GM03348 (cell line): ENCODE results near the gene TC2N.
"Not testable (repeated sequence)": the region's sequence is repeated elsewhere in the genome, so short reads cannot be mapped to it uniquely, and the experiment has no call there.

Experiments used
- DNase-seq: peaks from one replicate; pipeline ENCODE4 v3.0.0; 2012; ENCODE audit warnings: low spot score

TC2N gene

DNA sequence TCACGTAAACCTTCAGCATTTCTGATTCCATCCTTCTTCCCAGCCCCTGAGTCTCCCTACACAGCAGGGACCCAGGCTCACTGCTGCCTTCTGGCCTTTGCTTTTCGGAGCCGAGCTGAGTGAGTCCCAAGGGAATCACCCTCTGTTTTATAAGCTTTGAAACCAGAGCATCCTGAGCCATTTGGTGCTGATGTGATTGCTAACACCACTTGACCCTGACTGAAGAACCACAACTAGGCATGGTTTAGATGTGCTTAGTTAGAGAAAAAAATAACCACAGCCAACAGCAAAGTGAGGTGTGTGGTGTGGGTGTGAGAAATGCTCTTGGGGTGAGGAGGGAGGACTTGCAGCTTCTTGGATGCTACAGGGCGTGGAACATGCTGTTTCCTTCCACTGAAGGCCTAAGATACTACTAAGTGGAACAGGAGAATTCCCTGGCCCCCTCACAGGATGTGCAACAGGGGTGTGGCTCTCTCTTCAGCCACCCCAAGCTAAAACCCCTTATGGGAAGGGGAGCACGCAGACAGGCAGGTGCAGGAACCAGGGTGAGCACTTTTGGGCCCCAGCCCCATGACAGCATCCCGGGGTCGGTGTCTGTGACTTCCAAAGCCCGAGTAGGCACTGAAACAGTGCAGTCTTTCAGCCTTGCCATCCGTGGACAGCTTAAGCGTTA lies at the start of gene TC2N:
TSS of gene TC2N (minus strand) at position 221 of the 673 bp plus-strand sequence. CDS start 53,767 bp downstream, outside the sequence.
- DNase-seq: no peak

DNA sequence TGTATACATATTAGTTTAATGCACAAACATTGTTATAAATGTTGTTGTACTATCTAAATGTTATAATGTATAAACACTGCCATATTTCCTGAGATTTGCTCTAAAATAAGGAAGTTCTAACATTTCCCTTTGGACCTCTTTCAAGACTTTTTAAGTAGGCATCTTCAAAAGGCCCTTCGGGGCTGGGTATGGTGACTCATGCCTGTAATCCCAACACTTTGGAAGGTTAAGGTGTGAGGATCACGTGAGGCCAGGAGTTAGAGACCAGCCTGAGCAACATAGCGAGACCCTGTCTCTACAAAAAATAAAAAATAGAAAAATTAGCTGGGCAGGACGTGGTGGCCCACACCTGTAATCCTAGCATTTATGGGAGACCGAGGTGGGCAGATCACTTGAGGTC lies 44.7 kb upstream of the TC2N start:
- no peak for DNase-seq

DNA sequence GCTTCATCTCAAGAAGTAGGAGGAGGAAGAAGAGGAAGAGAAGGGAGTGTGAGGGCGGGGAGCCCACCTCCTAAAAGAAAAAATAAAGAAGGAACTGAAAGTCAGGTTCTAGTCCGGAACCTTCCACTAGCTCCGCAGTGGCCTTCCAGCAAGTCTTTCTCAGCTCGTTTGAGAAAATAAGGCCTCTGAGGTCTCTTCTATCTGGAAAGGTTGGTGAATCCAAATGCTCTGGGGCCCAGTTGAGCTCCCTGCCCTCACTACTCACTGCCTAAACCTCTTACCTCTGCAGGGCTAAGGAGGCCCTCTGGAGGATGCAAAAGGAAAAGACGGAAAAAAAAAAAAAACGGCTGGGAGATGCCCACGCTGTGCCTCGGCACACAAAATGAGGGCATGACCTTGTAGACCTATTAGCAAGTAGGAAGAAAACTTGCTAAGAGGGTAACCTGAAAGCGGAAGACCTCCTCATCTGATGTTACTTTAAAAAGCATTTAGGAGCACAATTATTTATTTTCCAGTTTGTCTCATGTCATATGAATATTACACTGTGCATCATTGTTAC lies 44.2 kb upstream of the TC2N start:
- peak; percentile 26 for DNase-seq

DNA sequence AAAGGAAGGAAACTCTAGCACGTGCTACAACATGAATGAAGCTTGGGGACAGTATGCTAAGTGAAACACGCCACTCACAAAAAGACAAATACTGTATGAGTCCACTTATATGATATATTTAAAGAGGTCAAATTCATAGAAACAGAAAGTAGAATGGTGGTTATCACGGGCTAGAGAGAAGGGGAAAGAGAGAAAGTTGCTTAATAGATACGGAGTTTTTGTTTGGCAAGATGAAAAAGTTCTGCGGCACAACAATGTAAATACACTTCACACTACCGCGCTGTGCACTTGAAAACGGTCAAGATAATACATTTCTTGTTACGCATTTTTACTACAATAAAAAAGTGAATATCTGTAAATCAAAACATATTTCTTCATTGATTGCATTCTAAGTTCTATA lies 42.9 kb upstream of the TC2N start:
- DNase-seq: no peak

DNA sequence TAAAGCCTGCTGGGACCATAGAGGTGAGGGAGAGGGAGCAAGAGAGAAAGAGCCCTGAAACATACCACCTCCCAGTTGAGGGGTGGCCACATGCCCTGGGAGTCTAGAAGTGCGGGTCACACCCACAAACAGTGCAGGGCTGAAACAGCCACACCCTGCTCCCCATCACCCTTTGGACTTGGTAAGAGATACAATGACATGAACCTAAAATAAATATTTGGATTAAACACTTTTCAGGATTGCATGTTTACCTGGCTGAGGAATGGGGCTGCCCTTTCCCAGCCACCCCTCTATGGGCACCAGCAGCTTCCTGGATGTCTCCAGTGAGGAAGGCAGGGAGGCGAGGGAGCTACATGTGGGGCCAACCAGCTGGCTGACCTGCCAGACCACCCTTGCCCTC lies 39.0 kb upstream of the TC2N start:
- no peak for DNase-seq

DNA sequence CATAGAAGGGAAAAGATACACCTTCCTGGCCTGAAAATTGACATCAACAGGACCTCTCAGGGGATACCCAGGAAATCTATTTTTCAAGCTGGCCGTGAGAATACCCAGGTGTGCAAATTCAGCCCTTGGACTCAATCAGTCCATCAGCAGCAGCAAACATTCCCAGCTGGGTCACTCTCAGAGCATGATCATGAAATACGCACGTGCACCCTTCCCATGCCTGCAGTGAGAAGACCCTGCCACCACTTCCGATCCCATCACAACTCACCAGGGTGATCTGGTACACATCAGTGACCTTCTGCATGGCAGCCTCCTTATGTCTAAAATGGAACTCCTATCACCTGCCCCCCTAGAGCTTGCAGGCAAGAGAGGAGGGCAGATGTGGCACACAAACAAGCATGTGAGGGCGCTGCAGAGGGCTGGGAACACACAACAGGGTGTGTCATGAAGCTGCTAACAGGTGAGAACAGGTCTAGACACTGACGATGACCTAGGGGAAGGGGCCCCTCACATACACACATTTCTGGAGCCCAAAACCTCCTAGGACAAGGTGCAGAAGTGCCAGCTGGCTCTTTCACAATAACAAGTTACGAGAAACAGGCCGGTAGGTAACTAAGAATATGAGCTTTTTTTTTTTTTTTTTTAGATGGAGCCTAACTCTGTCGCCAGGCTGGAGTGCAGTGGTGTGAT lies 37.8 kb upstream of the TC2N start:
- no peak for DNase-seq

DNA sequence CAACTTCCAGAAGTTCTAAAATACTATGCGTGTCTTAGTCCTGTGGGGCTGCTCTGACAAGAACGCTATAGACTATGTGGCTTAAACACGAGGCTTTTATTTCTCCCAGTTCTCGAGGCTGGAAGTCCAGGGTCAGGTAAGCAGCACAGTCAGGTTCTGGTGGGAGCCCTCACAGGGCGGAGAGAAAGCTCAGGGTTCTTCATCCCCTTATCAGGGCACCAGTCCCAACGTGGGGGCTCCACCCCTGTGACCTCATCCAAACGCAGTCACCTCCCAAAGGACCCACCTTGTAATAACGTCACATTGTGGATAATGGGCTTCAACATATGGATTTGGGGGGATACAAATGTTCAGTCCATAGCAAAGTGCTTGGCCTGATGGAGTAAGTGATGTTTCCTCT lies 37.1 kb upstream of the TC2N start:
- no peak for DNase-seq

DNA sequence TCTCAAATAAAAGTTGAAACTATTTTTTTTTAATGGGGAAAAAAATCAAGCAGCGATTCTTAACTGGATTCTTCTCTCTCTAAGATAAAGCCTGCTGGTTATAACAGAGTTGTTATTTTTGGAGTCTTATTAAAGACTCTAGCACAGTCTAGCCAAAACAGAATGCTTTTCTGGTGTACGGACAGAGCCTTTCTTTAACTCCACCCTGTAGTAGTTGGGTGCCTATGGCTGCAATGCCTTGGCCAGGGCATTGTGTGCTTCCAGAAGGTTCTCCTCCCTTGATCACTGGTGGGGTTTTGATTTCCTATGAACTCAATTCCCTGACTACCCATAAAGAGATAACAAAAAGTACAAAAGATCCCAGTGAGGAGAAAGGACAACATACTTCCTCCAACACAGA lies 35.7 kb upstream of the TC2N start:
- DNase-seq: no peak

DNA sequence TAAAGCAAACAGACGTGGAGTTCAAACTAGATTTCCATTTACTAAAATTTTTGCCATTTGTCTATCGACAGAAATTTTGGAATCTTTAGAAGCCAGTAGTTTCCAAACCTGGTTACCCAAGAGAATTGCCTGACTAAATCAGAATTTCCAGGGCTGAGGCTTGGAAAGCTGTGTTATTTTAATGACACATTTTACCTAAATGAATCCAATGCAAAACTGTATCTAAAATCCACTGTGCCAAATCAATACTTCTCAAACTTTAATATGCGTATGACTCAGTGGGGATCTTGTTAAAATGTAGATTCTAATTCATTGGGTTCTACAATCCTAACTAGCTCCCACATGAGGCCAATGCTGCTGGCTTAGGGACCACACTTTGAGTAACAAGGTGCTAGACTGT lies 35.0 kb upstream of the TC2N start:
- DNase-seq: no peak

DNA sequence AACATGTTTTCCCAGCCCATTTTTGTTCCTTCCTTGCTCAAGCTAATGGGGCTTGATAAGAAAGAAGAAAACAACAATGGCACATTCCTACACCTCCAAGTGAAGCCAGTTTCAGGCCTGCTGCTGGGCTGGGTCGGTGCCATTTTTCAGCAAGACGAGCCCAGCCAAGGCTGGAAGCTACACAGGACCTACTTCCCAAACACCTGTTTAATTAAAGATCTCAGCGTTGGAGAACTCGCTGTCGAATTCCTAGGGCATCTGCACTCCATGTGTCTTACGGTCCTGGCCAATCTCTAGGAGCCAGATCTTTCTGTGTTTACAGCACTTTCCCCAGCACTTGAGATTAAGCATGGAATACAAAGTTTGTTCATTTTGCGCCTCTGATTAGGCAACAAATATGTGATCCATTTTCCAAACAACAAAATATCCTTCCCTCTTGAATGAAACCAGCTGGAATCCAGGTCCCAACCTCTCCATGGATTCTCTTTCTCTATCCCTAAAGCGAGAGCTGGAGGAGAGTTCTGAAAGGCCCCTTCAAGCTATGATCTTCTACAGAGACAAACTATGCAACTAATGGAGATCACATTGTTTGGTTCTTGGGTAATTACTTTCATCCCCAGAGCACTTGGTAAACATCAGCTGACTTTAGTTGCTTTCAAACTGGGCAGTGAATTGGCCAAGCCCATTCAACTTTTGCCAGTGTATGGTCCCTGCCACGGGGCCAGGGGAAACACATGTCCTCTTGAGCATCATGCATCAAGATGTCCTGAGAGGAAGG lies 34.3 kb upstream of the TC2N start:
- DNase-seq: peak; percentile 38

DNA sequence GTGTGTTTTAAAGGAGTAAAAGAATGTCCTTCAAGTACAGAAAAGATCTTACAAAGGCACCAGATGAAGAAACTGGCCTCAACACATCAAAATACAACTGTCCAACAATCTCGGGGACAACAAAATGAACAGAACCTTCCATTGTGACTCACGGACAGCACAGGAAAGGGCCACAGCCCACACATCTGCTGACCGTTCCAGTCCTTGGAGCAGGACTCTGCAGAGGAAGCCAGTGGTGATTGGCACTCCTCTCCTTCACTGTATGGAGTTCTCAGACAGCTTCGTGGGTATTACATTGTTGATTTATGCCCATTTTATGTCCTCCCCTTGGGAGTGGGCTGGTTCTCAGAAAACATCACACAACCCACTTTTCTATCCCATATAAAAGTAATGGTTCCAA lies 32.5 kb upstream of the TC2N start:
- peak; percentile 50 for DNase-seq

DNA sequence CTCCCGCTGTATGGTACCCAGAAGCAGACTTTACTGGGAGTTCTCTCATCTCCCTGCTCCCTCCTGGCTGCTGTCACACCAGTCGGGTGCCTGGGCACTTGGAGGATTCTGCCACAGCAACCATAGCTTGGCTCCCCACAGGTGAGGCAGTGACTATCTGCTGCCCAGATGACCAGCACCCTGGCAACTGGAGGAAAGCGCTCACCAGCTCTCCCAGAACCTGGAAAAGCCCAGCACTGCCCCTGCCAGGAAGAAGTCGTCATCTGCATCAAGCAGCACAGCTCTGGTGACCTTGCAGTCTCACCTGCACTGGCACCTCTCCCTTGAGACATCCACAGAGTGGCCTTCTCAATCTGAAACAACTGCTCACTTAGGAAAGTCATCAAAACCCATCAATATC lies 31.9 kb upstream of the TC2N start:
- no peak for DNase-seq

DNA sequence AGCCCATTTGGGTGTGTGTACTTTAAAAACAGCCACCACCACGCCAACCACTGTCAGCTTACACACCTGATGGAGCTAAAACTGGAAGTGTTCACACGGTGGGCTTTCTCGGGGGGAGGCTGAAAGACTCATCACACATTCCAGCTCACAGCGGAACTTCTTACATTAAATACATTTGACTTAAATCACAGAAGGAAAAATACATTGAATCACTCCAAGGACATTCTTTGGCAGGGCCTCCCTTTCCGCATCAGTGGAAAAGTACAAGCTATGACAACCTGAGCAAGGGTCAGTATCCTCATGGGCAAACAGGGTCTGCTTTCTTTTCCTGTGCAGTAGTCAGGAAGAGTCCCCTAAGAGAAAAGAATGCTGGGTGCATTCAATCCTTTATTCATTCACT lies 31.0 kb upstream of the TC2N start:
- no peak for DNase-seq

DNA sequence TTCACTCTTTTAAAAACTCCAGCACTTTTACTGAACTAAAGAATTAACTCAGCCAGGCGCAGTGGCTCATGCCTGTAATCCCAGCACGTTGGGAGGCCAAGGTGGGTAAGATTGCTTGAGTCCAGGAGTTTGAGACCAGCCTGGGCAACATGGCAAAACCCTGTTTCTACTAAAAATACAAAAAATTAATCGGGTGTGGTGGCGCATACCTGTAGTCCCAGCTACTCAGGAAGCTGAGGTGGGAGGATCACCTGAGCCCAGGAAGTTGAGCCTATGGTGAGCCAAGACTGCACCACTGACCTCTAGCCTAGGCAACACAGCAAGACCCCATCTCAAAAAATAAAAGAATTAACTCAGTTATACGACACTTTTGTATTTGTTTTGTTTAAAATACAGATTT lies 30.4 kb upstream of the TC2N start:
- DNase-seq: not testable (repeated sequence)

DNA sequence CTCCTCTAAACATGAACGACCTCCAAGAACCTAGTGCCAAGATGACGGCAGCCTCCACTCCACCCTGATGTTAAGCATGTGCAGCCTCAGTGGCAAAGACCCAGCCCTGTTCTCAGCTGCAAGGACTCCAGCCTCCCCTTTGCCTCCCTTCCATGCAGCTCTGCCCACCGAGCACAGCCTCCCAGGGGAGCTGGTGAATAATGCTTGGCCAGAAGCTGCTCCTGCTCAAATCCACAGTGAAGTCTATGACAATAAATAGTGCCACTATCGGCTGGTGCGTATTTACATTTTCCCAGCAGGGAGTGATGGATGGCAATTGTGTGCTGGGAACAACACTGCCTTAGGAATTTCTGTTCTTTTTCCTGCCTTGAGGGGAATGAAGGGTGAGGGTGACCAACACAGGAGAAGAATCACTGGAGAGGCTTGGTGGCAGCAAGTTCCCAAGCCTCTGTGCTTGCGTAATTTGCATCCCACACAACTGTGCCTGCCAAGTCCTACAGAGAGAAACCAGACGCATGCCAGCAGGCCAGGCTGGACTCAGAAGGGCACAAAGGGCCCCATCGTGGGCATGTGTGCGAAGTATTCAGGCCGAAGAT lies 29.9 kb upstream of the TC2N start:
- peak; percentile 67 for DNase-seq

DNA sequence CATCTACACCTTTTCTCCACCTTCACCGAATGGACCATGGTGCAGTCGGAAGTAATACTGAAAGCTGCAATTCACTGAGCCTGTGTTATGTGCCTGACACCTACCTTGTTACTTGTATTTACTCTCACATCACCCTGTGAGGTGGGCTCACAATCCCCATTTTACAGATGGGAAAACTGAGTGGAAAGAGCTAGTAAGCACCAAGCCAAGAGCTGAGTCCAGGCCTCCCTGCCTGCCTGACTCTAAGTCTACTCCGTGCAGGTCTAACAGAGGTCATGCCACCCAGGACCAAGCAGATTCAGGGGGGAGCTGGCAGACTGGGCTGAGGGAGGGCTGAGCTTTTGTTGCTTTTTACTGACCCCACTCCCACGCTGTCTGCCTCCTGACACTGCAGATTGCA lies 29.1 kb upstream of the TC2N start:
- no peak for DNase-seq

DNA sequence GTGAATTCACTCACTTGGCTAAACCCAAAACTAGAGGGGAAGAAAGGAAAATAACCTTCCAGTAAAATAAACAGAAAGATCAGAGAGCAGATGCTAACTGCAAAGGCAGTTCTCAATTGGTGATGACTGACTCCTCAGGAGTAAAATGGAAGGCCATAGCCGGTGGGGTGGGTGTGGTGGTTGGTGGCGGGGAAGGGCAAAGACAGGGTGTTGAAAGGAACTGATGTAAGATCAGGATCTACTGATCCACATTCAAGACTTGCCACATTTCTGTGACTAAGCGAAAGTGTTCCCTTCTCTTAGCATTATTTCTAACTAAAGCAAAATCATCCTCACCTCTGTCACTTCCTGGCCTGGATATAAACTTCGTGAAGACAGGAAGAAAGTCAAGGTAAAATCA lies 26.3 kb upstream of the TC2N start:
- no peak for DNase-seq

DNA sequence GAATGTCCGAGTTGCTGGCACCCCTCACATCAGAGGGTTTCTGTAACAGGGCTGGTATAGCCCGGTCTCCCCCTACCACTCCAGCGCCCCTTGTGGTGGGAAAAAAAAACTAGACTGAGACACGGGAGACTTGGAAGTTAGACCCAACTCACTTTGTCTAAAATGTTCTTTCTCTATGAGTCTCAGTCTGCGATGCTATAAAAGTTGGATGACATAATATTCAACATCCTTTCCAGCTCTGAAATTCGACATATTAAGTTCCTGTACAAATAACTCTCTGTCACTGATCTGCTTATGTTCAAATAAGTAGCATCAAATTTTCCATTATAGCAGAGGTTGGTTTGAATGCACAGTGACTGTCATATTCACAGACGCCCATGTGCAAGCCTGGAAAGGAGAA lies 25.7 kb upstream of the TC2N start:
- no peak for DNase-seq

DNA sequence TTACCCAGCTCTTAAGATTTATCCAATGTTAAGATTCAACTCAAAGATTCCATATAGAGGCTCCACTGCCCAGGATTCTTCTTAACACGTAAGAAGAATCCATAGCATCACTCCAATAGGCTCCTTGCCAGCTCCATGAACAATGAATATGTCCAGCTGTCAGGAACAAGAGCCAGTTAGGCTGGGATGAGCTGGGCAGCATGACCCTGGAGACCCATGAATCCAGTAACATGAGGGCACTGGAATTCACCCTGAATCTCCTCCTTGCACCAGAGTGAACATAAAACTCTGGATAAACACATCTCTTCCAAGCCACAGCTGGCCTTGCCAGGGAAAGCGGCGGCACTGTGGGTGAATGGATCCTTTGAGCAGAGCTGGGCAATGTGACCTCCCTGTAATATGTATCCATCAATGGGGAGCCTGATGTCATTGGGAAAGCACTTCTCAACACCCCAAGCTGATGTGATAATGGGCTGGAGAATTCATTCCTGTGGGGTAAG lies 24.4 kb upstream of the TC2N start:
- no peak for DNase-seq

DNA sequence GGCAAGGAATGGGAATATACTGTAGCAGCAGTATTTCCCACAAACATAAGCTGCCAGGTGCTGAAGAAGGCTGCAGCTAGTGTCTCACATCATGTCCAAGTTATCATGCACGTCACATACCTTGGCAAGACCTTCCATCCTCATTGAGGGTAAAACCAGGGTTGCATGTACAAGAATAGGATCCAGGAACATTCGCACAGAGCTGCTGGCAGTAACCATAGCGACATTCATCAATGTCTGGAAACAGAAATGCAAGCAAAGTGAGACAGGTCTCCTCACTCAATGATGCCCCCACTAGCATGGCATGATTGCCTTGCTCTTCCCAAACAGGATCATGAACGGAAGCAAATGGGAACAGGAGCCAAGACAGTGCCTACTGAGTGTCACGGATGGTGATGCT lies 23.8 kb upstream of the TC2N start:
- no peak for DNase-seq

DNA sequence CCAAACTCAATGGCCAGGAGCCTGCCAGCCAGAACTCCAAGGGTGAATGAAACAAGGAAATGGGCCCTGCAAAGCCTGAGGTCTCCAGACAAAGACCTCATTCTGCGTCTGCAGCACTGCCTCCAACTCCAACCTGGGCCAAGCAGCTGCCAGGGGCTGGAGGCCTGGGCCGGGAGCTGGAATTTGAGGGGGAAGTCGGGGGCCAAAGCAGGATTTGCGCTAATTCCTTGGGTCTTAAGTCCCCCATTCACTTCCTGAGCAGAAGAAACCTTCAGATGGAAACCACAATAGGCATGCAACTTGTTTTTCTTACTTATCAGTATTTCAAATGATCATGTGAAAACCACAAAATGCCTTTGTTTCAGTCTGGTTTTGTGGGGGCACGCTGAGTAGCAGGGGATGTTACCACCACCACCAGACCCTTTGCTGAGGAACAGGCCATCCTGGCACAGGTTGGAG lies 23.0 kb upstream of the TC2N start:
- no peak for DNase-seq
